Vagina (tissue), 2 donors: Measurements from ENCODE around the gene SOX14.

Experiments used
- CTCF ChIP-seq, 3 experiments: fragments of 450-650 bp in 2 of 3; fragments of 200-600 bp in 1 of 3; sonication (generic) in 1 of 3; IDR thresholded peaks; one replicate each; pipeline ENCODE4 v1.5.1; 2017 to 2019; ENCODE audit warnings: antibody characterized with exemption in 3 of 3, mild to moderate bottlenecking in 2 of 3, moderate library complexity in 2 of 3
- POLR2AphosphoS5 ChIP-seq, 2 donors: sonication (generic); formaldehyde crosslinking; IDR thresholded peaks; one replicate each; pipeline ENCODE4 v1.9.0; 2017; ENCODE audit warnings: antibody characterized with exemption in 2 of 2, mild to moderate bottlenecking in 2 of 2, low read depth in 1 of 2; ENCODE audit not compliant: insufficient read depth in 1 of 2

GRCh38 chr3:137812023-137812422 is 47.9 kb downstream of the SOX14 start:
- no peak for TF ChIP-seq CTCF (IDR thresholded peaks at IDR 0.05)
- TF ChIP-seq POLR2AphosphoS5 (IDR thresholded peaks at IDR 0.05; ENCODE audit: insufficient read depth in 1 of 2, low read depth in 1 of 2), result no peak
